ENCODE measurements around the gene SMARCAL1.

Gene SMARCAL1

GRCh38 chr2:216389570-216389969, 22.7 kb upstream of the SMARCAL1 start:
- Histone ChIP-seq H3K9ac (ENCODE audit: low read length) (no peak overlapping the region), H3K27ac (ENCODE audit: low read length) (no peak overlapping the region), H3K4me1 (ENCODE audit: low read length) (no peaks in the 10 kb centered on the region), H3F3A (ENCODE audit: insufficient read depth, low read length) (no peaks in the 10 kb centered on the region), H2AFZ (ENCODE audit: low read length) (no peak overlapping the region), H3K9me2 (replicated peaks; ENCODE audit: insufficient read depth, low read length) (no peaks in the 10 kb centered on the region), H3K36me3 (replicated peaks; ENCODE audit: insufficient read depth, low read length) (no peaks in the 10 kb centered on the region), H3K27me3 (replicated peaks; ENCODE audit: insufficient read depth, low read length) (no peaks in the 10 kb centered on the region), H3K9me3 (replicated peaks; ENCODE audit: insufficient read depth, low read length) (no peaks in the 10 kb centered on the region), H3K4me2 (ENCODE audit: low read depth, low read length) (no peak overlapping the region), H3K79me2 (ENCODE audit: low read length) (no peaks in the 10 kb centered on the region), H3K4me3 (ENCODE audit: low read length) (no peak overlapping the region), H4K20me1 (ENCODE audit: insufficient read depth, low read length) (no peaks in the 10 kb centered on the region)
- TF ChIP-seq, protein P1, sequence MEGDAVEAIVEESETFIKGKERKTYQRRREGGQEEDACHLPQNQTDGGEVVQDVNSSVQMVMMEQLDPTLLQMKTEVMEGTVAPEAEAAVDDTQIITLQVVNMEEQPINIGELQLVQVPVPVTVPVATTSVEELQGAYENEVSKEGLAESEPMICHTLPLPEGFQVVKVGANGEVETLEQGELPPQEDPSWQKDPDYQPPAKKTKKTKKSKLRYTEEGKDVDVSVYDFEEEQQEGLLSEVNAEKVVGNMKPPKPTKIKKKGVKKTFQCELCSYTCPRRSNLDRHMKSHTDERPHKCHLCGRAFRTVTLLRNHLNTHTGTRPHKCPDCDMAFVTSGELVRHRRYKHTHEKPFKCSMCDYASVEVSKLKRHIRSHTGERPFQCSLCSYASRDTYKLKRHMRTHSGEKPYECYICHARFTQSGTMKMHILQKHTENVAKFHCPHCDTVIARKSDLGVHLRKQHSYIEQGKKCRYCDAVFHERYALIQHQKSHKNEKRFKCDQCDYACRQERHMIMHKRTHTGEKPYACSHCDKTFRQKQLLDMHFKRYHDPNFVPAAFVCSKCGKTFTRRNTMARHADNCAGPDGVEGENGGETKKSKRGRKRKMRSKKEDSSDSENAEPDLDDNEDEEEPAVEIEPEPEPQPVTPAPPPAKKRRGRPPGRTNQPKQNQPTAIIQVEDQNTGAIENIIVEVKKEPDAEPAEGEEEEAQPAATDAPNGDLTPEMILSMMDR (IDR thresholded peaks at IDR 0.05; ENCODE audit: low read length): no peak
- TF ChIP-seq EZH2phosphoT487 (IDR thresholded peaks at IDR 0.05; ENCODE audit: low read length) (no peak), EZH2 (optimal IDR thresholded peaks at IDR 0.05; ENCODE audit: low read depth, low read length) (no peak)
- no peak for DNase-seq

GRCh38 chr2:216391401-216391800, 20.9 kb upstream of the SMARCAL1 start:
- H2AFZ ChIP-seq (ENCODE audit: low read length): no peak overlapping the region
- no peak for DNase-seq
- H3K4me3 ChIP-seq (ENCODE audit: low read length): no peak overlapping the region
- H3F3A ChIP-seq (ENCODE audit: insufficient read depth, low read length): no peaks in the 10 kb centered on the region
- TF ChIP-seq EZH2phosphoT487 (IDR thresholded peaks at IDR 0.05; ENCODE audit: low read length) (no peak), EZH2 (optimal IDR thresholded peaks at IDR 0.05; ENCODE audit: low read depth, low read length) (no peak)
- TF ChIP-seq, protein P1 (IDR thresholded peaks at IDR 0.05; ENCODE audit: low read length): no peak
- no peaks in the 10 kb centered on the region for H3K9me2 ChIP-seq (replicated peaks; ENCODE audit: insufficient read depth, low read length)
- no peak overlapping the region for H3K9ac ChIP-seq (ENCODE audit: low read length)
- no peaks in the 10 kb centered on the region for H3K36me3 ChIP-seq (replicated peaks; ENCODE audit: insufficient read depth, low read length)
- no peaks in the 10 kb centered on the region for H3K79me2 ChIP-seq (ENCODE audit: low read length)
- H3K27me3 ChIP-seq (replicated peaks; ENCODE audit: insufficient read depth, low read length): no peaks in the 10 kb centered on the region
- H3K9me3 ChIP-seq (replicated peaks; ENCODE audit: insufficient read depth, low read length): no peaks in the 10 kb centered on the region
- H3K4me1 ChIP-seq (ENCODE audit: low read length): no peaks in the 10 kb centered on the region
- no peak overlapping the region for H3K4me2 ChIP-seq (ENCODE audit: low read depth, low read length)
- H4K20me1 ChIP-seq (ENCODE audit: insufficient read depth, low read length): no peaks in the 10 kb centered on the region
- no peak overlapping the region for H3K27ac ChIP-seq (ENCODE audit: low read length)

DNA sequence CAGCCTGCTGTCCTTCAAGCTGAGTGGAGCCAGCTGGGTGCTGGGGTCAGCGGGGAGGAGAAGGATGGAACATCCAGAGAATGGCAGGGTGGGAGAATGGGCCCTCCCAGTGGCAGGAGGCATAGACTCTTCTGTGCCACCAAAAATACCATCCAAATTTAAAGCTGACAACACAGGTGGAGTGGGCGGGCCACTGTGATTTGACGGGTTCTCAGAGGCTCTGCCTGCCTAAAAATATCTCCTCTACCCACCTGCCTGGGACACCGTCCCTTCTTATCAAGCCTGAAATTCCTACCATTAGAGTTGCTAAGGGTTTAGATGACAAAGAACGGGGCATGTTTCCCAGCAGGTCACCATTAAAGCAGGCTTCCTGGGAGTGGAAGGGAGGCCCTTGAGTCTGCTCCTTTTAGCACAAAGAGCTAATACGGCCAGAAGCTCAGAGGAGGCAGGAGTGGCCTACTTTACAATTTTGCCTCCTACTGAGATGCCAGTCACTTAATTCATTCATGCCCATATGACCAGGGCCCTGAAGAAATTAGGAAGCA, 20.2 kb upstream of the SMARCAL1 start:
- Histone ChIP-seq H3K27ac (ENCODE audit: low read length) (no peak overlapping the region), H3K9me2 (replicated peaks; ENCODE audit: insufficient read depth, low read length) (no peaks in the 10 kb centered on the region), H3K4me1 (ENCODE audit: low read length) (no peaks in the 10 kb centered on the region), H3K79me2 (ENCODE audit: low read length) (no peaks in the 10 kb centered on the region), H3K4me2 (ENCODE audit: low read depth, low read length) (no peak overlapping the region), H4K20me1 (ENCODE audit: insufficient read depth, low read length) (no peaks in the 10 kb centered on the region), H3K9me3 (replicated peaks; ENCODE audit: insufficient read depth, low read length) (no peaks in the 10 kb centered on the region), H3F3A (ENCODE audit: insufficient read depth, low read length) (no peaks in the 10 kb centered on the region), H3K27me3 (replicated peaks; ENCODE audit: insufficient read depth, low read length) (no peaks in the 10 kb centered on the region), H2AFZ (ENCODE audit: low read length) (no peak overlapping the region), H3K9ac (ENCODE audit: low read length) (no peak overlapping the region), H3K36me3 (replicated peaks; ENCODE audit: insufficient read depth, low read length) (no peaks in the 10 kb centered on the region), H3K4me3 (ENCODE audit: low read length) (no peak overlapping the region)
- DNase-seq: no peak
- no peak for TF ChIP-seq EZH2 (optimal IDR thresholded peaks at IDR 0.05; ENCODE audit: low read depth, low read length)
- no peak for TF ChIP-seq EZH2phosphoT487 (IDR thresholded peaks at IDR 0.05; ENCODE audit: low read length)
- TF ChIP-seq, protein P1 (IDR thresholded peaks at IDR 0.05; ENCODE audit: low read length): no peak
